Cerebellar nuclear complex (tissue), 1 donor: Measurements from ENCODE around the gene TRAPPC1.

Experiments used
- DNase-seq, 2 experiments: peaks; one replicate each; lab custom pipeline; 2025; lab: John Stamatoyannopoulos, UW

Gene TRAPPC1

GRCh38 chr17:7940743-7941142 lies 9.0 kb upstream of the TRAPPC1 start:
- no peak for DNase-seq

GRCh38 chr17:7940034-7940433 lies 8.3 kb upstream of the TRAPPC1 start:
- DNase-seq, result no peak

GRCh38 chr17:7935859-7936258 lies 4.1 kb upstream of the TRAPPC1 start:
- DNase-seq, result no peak

- no peak for DNase-seq
Measured at GRCh38 chr17:7932949-7933348, 1.2 kb upstream of the TRAPPC1 start.

GRCh38 chr17:7932483-7932891 lies 741 bp upstream of the TRAPPC1 start:
- no peak for DNase-seq

- no peak for DNase-seq
Measured at GRCh38 chr17:7930841-7931631, 710 bp downstream of the TRAPPC1 start.

GRCh38 chr17:7929158-7930023 lies 2.4 kb downstream of the TRAPPC1 start, which contains the start of gene KCNAB3:
TSS of gene KCNAB3 (minus strand) at chr17:7929856. CDS start at chr17:7929435, 421 bp downstream.
- DNase-seq, result peak; percentile 8 to 74

- DNase-seq, result no peak
Measured at GRCh38 chr17:7927596-7927995, 4.2 kb downstream of the TRAPPC1 start.

- peak; percentile 24 to 36 for DNase-seq
Measured at GRCh38 chr17:7922845-7923628, 8.7 kb downstream of the TRAPPC1 start.

- DNase-seq, result no peak
Measured at GRCh38 chr17:7922269-7922844, 9.4 kb downstream of the TRAPPC1 start.

GRCh38 chr17:7916808-7917207 lies 14.9 kb downstream of the TRAPPC1 start:
- DNase-seq, result no peak

GRCh38 chr17:7916385-7916682 lies 15.4 kb downstream of the TRAPPC1 start:
- no peak for DNase-seq

GRCh38 chr17:7915611-7916384 lies 15.9 kb downstream of the TRAPPC1 start, which contains the start of gene RNF227:
TSS of gene RNF227 (minus strand) at chr17:7916289. CDS start at chr17:7916195, 94 bp downstream.
- DNase-seq, result peak; percentile 44 to 72

GRCh38 chr17:7915179-7915610 lies 16.6 kb downstream of the TRAPPC1 start:
- no peak for DNase-seq

- no peak for DNase-seq
Measured at GRCh38 chr17:7912927-7913524, 18.7 kb downstream of the TRAPPC1 start.

GRCh38 chr17:7911116-7911515 lies 20.6 kb downstream of the TRAPPC1 start:
- no peak for DNase-seq

GRCh38 chr17:7910711-7911110 lies 21.0 kb downstream of the TRAPPC1 start:
- DNase-seq, result no peak

- DNase-seq, result no peak
Measured at GRCh38 chr17:7910281-7910680, 21.5 kb downstream of the TRAPPC1 start.

GRCh38 chr17:7909089-7909488 lies 22.7 kb downstream of the TRAPPC1 start:
- DNase-seq, result no peak
